ENCODE measurements around the gene FGF1.

GRCh38 chr5:142592365-142592764 lies 93.5 kb downstream of the FGF1 start:
- TF ChIP-seq CTCF (IDR thresholded peaks at IDR 0.05): no peak
- no peak for TF ChIP-seq POLR2A (IDR thresholded peaks at IDR 0.05)
